HCT116 (cell line): ENCODE results near the gene SERPINF2. TPM values are rescaled to one million over a fixed set of nuclear protein-coding genes. Genes with fewer than 3 reads are reported as not detected.
A peak's percentile ranks its signal among the peaks of the same experiment; 100 is the strongest.

Experiments
- CEBPB ChIP-seq: IDR thresholded peaks from 2 replicates; pipeline ENCODE4 v1.6.1; 2012; ENCODE audit warnings: low read depth
- ELF1 ChIP-seq: IDR thresholded peaks from 2 replicates; pipeline ENCODE4 v1.6.1; 2012; ENCODE audit warnings: low read depth, borderline replicate concordance
- EZH2phosphoT487 ChIP-seq: fragments of 200-600 bp; IDR thresholded peaks from 2 replicates; pipeline ENCODE4 v1.6.1; 2018; ENCODE audit warnings: antibody characterized with exemption, borderline replicate concordance
- POLR2A ChIP-seq: IDR thresholded peaks from 2 replicates; pipeline ENCODE4 v1.7.0; 2011; ENCODE audit warnings: borderline replicate concordance; ENCODE audit not compliant: insufficient read depth, insufficient read length; ENCODE audit errors: extremely low read depth
- REST ChIP-seq: IDR thresholded peaks from 2 replicates; pipeline ENCODE4 v1.6.1; 2012; ENCODE audit warnings: low read depth
- YY1 ChIP-seq: IDR thresholded peaks from 2 replicates; pipeline ENCODE4 v1.6.1; 2011; ENCODE audit warnings: low read length, low read depth, moderate library complexity, mild to moderate bottlenecking; ENCODE audit not compliant: insufficient replicate concordance; ENCODE audit errors: extremely low read depth
- ZNF274 ChIP-seq: fragments of 200-500 bp; sonication (Bioruptor generic); IDR thresholded peaks from 2 replicates; pipeline ENCODE4 v1.6.1; 2014; ENCODE audit warnings: mild to moderate bottlenecking, low read depth, low read length, inconsistent platforms
- total RNA-seq: library from RNA; stranded (reverse); gene quantifications from one replicate; pipeline ENCODE4 v1.2.1, GENCODE V29; 2021; ENCODE audit not compliant: unreplicated experiment
- TF ChIP-seq, protein P1 (sequence below): IDR thresholded peaks from 2 replicates; pipeline ENCODE4 v1.6.1; 2011; ENCODE audit warnings: mild to moderate bottlenecking, low read length, moderate library complexity; ENCODE audit not compliant: insufficient replicate concordance; ENCODE audit errors: extremely low read depth
- TF ChIP-seq, protein P2 (sequence below): IDR thresholded peaks from 2 replicates; pipeline ENCODE4 v1.6.1; 2012

The SERPINF2 gene
- total RNA-seq, 1 experiment from 2014 or later: 2.5 TPM

DNA sequence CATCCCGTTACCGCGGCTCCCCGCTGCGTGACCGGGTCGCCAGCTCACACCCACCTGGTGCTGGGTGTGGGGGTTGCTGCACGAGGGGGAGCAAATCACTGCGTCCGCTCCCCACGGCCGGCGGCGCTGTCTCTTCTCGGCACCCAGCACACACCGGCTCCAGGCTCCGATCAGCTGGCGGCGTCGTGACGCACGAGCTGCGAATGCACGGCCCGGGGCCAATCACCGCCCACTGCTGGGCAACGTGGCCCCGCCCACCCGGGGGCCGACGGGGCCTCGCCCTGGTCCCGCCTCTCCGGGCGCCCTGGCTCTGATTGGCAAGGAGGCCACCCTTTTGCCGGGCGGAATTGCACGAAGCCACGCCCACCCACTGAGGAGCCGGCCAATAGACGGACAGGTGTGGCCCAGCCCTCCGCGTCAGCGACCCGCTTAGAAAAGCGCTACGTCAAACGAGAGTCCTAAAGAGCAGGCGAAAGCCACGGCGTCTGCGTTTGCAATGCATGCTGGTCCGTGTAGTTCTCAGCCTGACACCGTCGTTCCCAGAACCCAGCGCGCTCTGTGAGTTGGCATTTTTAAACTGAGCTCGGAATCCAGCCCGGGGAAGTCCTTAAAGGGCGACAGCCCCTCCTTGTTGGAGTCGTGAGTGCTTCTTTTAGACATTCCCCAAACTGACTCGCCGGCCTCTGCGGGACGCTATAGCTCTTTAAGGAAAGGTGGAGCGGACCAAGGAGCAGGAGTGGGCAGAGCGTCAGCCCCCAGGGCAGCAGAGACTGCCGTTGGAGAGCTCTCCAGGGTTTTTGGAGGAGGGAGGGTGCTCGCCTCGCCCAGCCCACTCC lies 26.4 kb upstream of the SERPINF2 start (continued):
- TF ChIP-seq REST: no peak
- no peak for TF ChIP-seq POLR2A
- TF ChIP-seq, protein P1, sequence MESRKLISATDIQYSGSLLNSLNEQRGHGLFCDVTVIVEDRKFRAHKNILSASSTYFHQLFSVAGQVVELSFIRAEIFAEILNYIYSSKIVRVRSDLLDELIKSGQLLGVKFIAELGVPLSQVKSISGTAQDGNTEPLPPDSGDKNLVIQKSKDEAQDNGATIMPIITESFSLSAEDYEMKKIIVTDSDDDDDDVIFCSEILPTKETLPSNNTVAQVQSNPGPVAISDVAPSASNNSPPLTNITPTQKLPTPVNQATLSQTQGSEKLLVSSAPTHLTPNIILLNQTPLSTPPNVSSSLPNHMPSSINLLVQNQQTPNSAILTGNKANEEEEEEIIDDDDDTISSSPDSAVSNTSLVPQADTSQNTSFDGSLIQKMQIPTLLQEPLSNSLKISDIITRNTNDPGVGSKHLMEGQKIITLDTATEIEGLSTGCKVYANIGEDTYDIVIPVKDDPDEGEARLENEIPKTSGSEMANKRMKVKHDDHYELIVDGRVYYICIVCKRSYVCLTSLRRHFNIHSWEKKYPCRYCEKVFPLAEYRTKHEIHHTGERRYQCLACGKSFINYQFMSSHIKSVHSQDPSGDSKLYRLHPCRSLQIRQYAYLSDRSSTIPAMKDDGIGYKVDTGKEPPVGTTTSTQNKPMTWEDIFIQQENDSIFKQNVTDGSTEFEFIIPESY: no peak
- no peak for TF ChIP-seq ELF1
- TF ChIP-seq, protein P2, sequence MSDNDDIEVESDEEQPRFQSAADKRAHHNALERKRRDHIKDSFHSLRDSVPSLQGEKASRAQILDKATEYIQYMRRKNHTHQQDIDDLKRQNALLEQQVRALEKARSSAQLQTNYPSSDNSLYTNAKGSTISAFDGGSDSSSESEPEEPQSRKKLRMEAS: peak; percentile 79
- TF ChIP-seq EZH2phosphoT487: no peak
- TF ChIP-seq YY1: no peak
- TF ChIP-seq ZNF274: no peak
- no peak for TF ChIP-seq CEBPB
